DND-41 (cell line): ENCODE data around the gene RHOT1.

Experiments
- ATAC-seq: fragments of 200-7000 bp; cut with Tn5 transposase; 3 replicates; pipeline ENCODE4 v1.9.1; 2021; ENCODE audit warnings: low read depth; ENCODE audit not compliant: insufficient read depth
- DNase-seq: peaks from one replicate; pipeline ENCODE4 v3.0.0-alpha.2; 2020
- H2AFZ ChIP-seq: 2 replicates; pipeline ENCODE4 v1.6.0; 2012; ENCODE audit warnings: low read depth, low read length
- H3K27ac ChIP-seq: 2 replicates; pipeline ENCODE4 v1.5.1; 2012; ENCODE audit warnings: low read length, inconsistent platforms
- H3K27me3 ChIP-seq: fragments of 200-600 bp; sonication (generic); 2 replicates; pipeline ENCODE4 v1.6.0; 2012; ENCODE audit warnings: low read length, mild to moderate bottlenecking, inconsistent platforms; ENCODE audit not compliant: insufficient read depth, poor library complexity
- H3K36me3 ChIP-seq: 2 replicates; pipeline ENCODE4 v1.5.1; 2012; ENCODE audit warnings: low read length, inconsistent platforms; ENCODE audit not compliant: insufficient read depth
- H3K4me1 ChIP-seq: 2 replicates; pipeline ENCODE4 v1.5.1; 2012; ENCODE audit warnings: mild to moderate bottlenecking, low read length; ENCODE audit not compliant: insufficient read depth
- H3K4me2 ChIP-seq: 2 replicates; pipeline ENCODE4 v1.6.0; 2012; ENCODE audit warnings: mild to moderate bottlenecking, moderate library complexity, low read length, inconsistent platforms; ENCODE audit not compliant: insufficient read depth
- H3K4me3 ChIP-seq, 2 experiments: fragments of 200-600 bp in 1 of 2; shearing (Covaris generic) in 1 of 2; 2 replicates each; pipeline ENCODE4 v1.5.1; 2012 to 2016; ENCODE audit warnings: inconsistent platforms in 2 of 2, low read length in 2 of 2, mild to moderate bottlenecking in 2 of 2, low read depth in 1 of 2, moderate library complexity in 1 of 2
- H3K79me2 ChIP-seq: 2 replicates; pipeline ENCODE4 v1.6.0; 2012; ENCODE audit warnings: low read length, inconsistent platforms; ENCODE audit not compliant: insufficient read depth
- H3K9ac ChIP-seq: 2 replicates; pipeline ENCODE4 v1.6.0; 2012; ENCODE audit warnings: low read depth, mild to moderate bottlenecking, inconsistent platforms, low read length, moderate library complexity
- H3K9me3 ChIP-seq: 2 replicates; pipeline ENCODE4 v1.5.1; 2012; ENCODE audit warnings: low read length, moderate library complexity, mild to moderate bottlenecking, inconsistent platforms; ENCODE audit not compliant: insufficient read depth, severe bottlenecking
- H4K20me1 ChIP-seq: 2 replicates; pipeline ENCODE4 v1.6.0; 2012; ENCODE audit warnings: low read length; ENCODE audit not compliant: insufficient read depth
- CTCF ChIP-seq: IDR thresholded peaks from 2 replicates; pipeline ENCODE4 v1.5.1; 2012; ENCODE audit warnings: borderline replicate concordance, low read length, moderate library complexity, mild to moderate bottlenecking; ENCODE audit not compliant: poor library complexity, severe bottlenecking; ENCODE audit errors: extremely low read depth
- EZH2 ChIP-seq: IDR thresholded peaks from 3 replicates; pipeline ENCODE4 v1.6.1; 2012; ENCODE audit warnings: borderline replicate concordance, low read depth, mild to moderate bottlenecking, moderate library complexity, low read length, inconsistent platforms; ENCODE audit not compliant: severe bottlenecking

The RHOT1 gene

DNA sequence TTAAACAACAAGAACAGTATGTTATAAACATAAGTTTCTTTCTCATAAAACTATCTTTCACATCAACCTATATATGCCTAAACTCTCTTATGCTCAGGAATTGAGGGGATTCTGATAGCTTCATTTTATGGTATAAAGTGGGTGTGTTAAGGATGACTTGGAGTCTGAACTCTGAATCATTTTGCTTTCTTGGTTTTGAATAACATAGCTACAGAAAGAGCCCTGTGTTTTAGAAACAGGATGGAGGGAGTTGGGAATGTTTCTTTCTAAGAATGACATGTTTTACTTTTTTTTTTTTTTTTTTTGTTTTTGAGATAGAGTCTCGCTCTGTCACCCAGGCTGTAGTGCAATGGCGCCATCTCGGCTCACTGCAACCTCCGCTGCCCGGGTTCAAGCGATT is 50.1 kb downstream of the RHOT1 start:
- no peaks in the 10 kb centered on the region for H3K27me3 ChIP-seq
- H4K20me1 ChIP-seq: no peaks in the 10 kb centered on the region
- H3K9ac ChIP-seq: no peak overlapping the region
- no peak overlapping the region for H3K4me2 ChIP-seq
- ATAC-seq: no peak
- no peaks in the 10 kb centered on the region for H3K4me1 ChIP-seq
- TF ChIP-seq CTCF: no peak
- TF ChIP-seq EZH2: no peak
- H2AFZ ChIP-seq: no peak overlapping the region
- H3K27ac ChIP-seq: no peak overlapping the region
- H3K9me3 ChIP-seq: no peaks in the 10 kb centered on the region
- H3K79me2 ChIP-seq: no peaks in the 10 kb centered on the region
- DNase-seq: no peak
- peaks cover 33% of the 10 kb centered on the region; the same call in 1 of the 2 replicates for H3K36me3 ChIP-seq
- H3K4me3 ChIP-seq: no peak overlapping the region

DNA sequence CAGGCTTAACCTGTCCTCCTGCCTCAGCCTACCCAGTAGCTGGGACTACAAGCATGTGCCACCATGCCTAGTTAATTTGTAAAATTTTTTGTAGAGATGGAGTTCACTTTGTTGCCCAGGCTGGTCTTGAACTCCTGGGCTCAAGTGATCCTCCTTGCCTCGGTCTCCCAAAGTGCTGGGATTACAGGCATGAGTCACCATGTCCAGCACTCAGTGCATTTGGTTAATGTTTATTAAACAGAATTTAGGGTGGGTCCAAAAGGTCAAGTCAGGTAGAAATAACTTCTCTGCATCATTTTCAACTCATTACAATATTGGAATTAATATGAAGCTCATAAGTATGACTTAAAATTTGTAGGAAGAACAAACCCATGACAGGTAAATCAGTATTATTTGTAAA is 55.7 kb downstream of the RHOT1 start:
- no peak for ATAC-seq
- Histone ChIP-seq H3K36me3 (peaks cover 63% of the 10 kb centered on the region), H3K79me2 (no peaks in the 10 kb centered on the region)

GRCh38 chr17:32206861-32207260 is 64.6 kb downstream of the RHOT1 start:
- Histone ChIP-seq H4K20me1 (no peaks in the 10 kb centered on the region), H3K4me1 (no peaks in the 10 kb centered on the region), H3K9me3 (no peaks in the 10 kb centered on the region), H3K4me3 (no peak overlapping the region), H3K4me2 (no peak overlapping the region), H3K79me2 (no peaks in the 10 kb centered on the region), H2AFZ (no peak overlapping the region), H3K27me3 (no peaks in the 10 kb centered on the region), H3K36me3 (peaks cover 40% of the 10 kb centered on the region; the same call in 1 of the 2 replicates), H3K27ac (no peak overlapping the region), H3K9ac (no peak overlapping the region)
- ATAC-seq (no peak), DNase-seq (no peak)
- TF ChIP-seq EZH2: no peak
- no peak for TF ChIP-seq CTCF

More for the DNA sequence above, 55.7 kb downstream of the RHOT1 start:
- H2AFZ ChIP-seq: no peak overlapping the region
- H3K9ac ChIP-seq: no peak overlapping the region
- H4K20me1 ChIP-seq: no peaks in the 10 kb centered on the region
- H3K9me3 ChIP-seq: no peaks in the 10 kb centered on the region
- H3K4me3 ChIP-seq: no peak overlapping the region
- no peak overlapping the region for H3K4me2 ChIP-seq
- H3K4me1 ChIP-seq: no peaks in the 10 kb centered on the region
- no peak for DNase-seq
- no peaks in the 10 kb centered on the region for H3K27me3 ChIP-seq
- TF ChIP-seq CTCF: no peak
- TF ChIP-seq EZH2: no peak
- H3K27ac ChIP-seq: no peak overlapping the region

DNA sequence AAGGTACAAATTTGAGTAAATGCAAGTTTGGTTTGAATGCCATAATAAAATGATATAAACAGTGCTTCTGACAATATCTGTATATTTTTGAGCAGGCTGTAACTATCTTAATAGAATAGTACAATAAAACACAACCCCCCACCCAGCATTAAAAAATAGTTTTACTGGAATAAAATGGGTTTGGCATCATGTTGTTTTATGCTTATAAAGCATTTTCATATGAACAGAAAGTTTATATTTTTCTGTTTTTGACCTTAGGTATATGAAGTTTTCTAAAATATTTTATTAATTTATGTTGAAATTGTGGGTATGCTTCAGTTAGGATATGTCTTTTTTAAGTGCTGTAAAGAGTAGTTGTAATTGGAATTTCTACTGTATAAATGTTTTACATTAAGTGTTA is 66.1 kb downstream of the RHOT1 start:
- Histone ChIP-seq H3K4me2 (no peak overlapping the region), H3K36me3 (peaks cover 33% of the 10 kb centered on the region; the same call in 1 of the 2 replicates), H2AFZ (no peak overlapping the region), H3K27me3 (no peaks in the 10 kb centered on the region), H4K20me1 (no peaks in the 10 kb centered on the region), H3K27ac (no peak overlapping the region), H3K9ac (no peak overlapping the region), H3K4me3 (no peak overlapping the region), H3K9me3 (no peaks in the 10 kb centered on the region), H3K4me1 (no peaks in the 10 kb centered on the region), H3K79me2 (no peaks in the 10 kb centered on the region)
- ATAC-seq (no peak), DNase-seq (no peak)
- TF ChIP-seq EZH2 (no peak), CTCF (no peak)
